ENCODE data around the gene SLC7A7. TPM values are rescaled to one million over a fixed set of nuclear protein-coding genes. Genes with fewer than 3 reads are reported as not detected.

Gene SLC7A7
- total and polyA plus RNA-seq, 2 experiments from 2014 or later, result 3.6 to 4.1 TPM

GRCh38 chr14:22740020-22740419 is 75.2 kb downstream of the SLC7A7 start:
- Histone ChIP-seq H2AFZ (no peak overlapping the region), H3F3A (replicated peaks; ENCODE audit: low read depth) (no peaks in the 10 kb centered on the region), H3K9me2 (ENCODE audit: insufficient read depth) (peaks cover 7% of the 10 kb centered on the region; the same call in 1 of the 2 replicates), H3K27me3 (ENCODE audit: insufficient read depth) (no peaks in the 10 kb centered on the region), H3K79me2 (replicated peaks; ENCODE audit: insufficient read depth) (no peaks in the 10 kb centered on the region), H3K4me1 (ENCODE audit: insufficient read depth) (no peaks in the 10 kb centered on the region), H4K20me1 (replicated peaks; ENCODE audit: insufficient read depth) (no peaks in the 10 kb centered on the region), H3K36me3 (ENCODE audit: insufficient read depth) (no peaks in the 10 kb centered on the region), H3K4me3 (no peak overlapping the region), H3K27ac (ENCODE audit: low read depth) (no peak overlapping the region), H3K4me2 (no peak overlapping the region)
- TF ChIP-seq NANOG (IDR thresholded peaks at IDR 0.05; ENCODE audit: borderline replicate concordance) (no peak), EZH2 (IDR thresholded peaks at IDR 0.05; ENCODE audit: low read depth, unreplicated experiment) (no peak), REST (IDR thresholded peaks at IDR 0.05; ENCODE audit: unreplicated experiment) (no peak), ETS1 (IDR thresholded peaks at IDR 0.05) (no peak), JUNB (IDR thresholded peaks at IDR 0.05; ENCODE audit: unreplicated experiment) (no peak), ZNF114 (CRISPR knock-in tag; IDR thresholded peaks at IDR 0.05) (no peak)
- Mint-ChIP-seq H3K36me3 (ENCODE audit: low read depth) (no peaks in the 10 kb centered on the region), H3K27me3 (ENCODE audit: insufficient read depth, low read depth, poor library complexity) (no peaks in the 10 kb centered on the region), H3K27ac (no peak overlapping the region), H3K9me3 (peaks cover 6% of the 10 kb centered on the region; the same call in 2 of the 3 replicates), H3K4me3 (no peak overlapping the region), H3K4me1 (no peaks in the 10 kb centered on the region)
- DNase-seq (ENCODE audit: low spot score) (no peak), ATAC-seq (no peak)

GRCh38 chr14:22739423-22739822 is 75.8 kb downstream of the SLC7A7 start:
- Histone ChIP-seq H3F3A (replicated peaks; ENCODE audit: low read depth) (no peaks in the 10 kb centered on the region), H2AFZ (no peak overlapping the region), H3K4me3 (no peak overlapping the region), H3K36me3 (ENCODE audit: insufficient read depth) (no peaks in the 10 kb centered on the region), H3K27me3 (ENCODE audit: insufficient read depth) (no peaks in the 10 kb centered on the region), H4K20me1 (replicated peaks; ENCODE audit: insufficient read depth) (no peaks in the 10 kb centered on the region), H3K4me1 (ENCODE audit: insufficient read depth) (no peaks in the 10 kb centered on the region), H3K79me2 (replicated peaks; ENCODE audit: insufficient read depth) (no peaks in the 10 kb centered on the region), H3K9me2 (ENCODE audit: insufficient read depth) (peaks cover 7% of the 10 kb centered on the region; the same call in 1 of the 2 replicates), H3K4me2 (no peak overlapping the region), H3K27ac (ENCODE audit: low read depth) (no peak overlapping the region)
- Mint-ChIP-seq H3K9me3 (peaks cover 6% of the 10 kb centered on the region; the same call in 2 of the 3 replicates), H3K27me3 (ENCODE audit: insufficient read depth, low read depth, poor library complexity) (no peaks in the 10 kb centered on the region), H3K4me3 (no peak overlapping the region), H3K27ac (no peak overlapping the region), H3K36me3 (ENCODE audit: low read depth) (no peaks in the 10 kb centered on the region), H3K4me1 (no peaks in the 10 kb centered on the region)
- DNase-seq (ENCODE audit: low spot score) (no peak), ATAC-seq (no peak)
- TF ChIP-seq EZH2phosphoT487 (IDR thresholded peaks at IDR 0.05; ENCODE audit: unreplicated experiment) (no peak), ZNF462 (CRISPR knock-in tag; IDR thresholded peaks at IDR 0.05) (no peak)
